DOHH2 (cell line): Measurements from ENCODE around the gene FADD.

ENCODE experiments used
- H3F3A ChIP-seq: fragments of 200-600 bp; sonication (generic), shearing (Covaris generic); 2 replicates; pipeline ENCODE4 v1.6.0; 2016; ENCODE audit warnings: antibody characterized with exemption, mild to moderate bottlenecking; ENCODE audit not compliant: control insufficient read depth, insufficient read depth
- H3K27ac ChIP-seq: fragments of 200-600 bp; sonication (generic); 2 replicates; pipeline ENCODE4 v1.5.1; 2014; ENCODE audit warnings: low read depth, mild to moderate bottlenecking, low read length, moderate library complexity
- H3K27me3 ChIP-seq: fragments of 200-600 bp; sonication (generic); 2 replicates; pipeline ENCODE4 v1.6.1; 2014; ENCODE audit warnings: mild to moderate bottlenecking, low read length, mixed read lengths; ENCODE audit not compliant: control insufficient read depth
- H3K36me3 ChIP-seq: fragments of 200-600 bp; sonication (generic); 2 replicates; pipeline ENCODE4 v1.6.1; 2014; ENCODE audit warnings: mild to moderate bottlenecking, low read length, moderate library complexity, mixed read lengths; ENCODE audit not compliant: control insufficient read depth
- H3K4me1 ChIP-seq: fragments of 200-600 bp; sonication (generic); 2 replicates; pipeline ENCODE4 v1.6.1; 2014; ENCODE audit warnings: mild to moderate bottlenecking, low read length, mixed read lengths; ENCODE audit not compliant: control insufficient read depth
- H3K4me2 ChIP-seq: fragments of 200-600 bp; sonication (generic); 2 replicates; pipeline ENCODE4 v1.6.0; 2014; ENCODE audit warnings: mild to moderate bottlenecking, low read length, moderate library complexity
- H3K4me3 ChIP-seq: fragments of 200-600 bp; sonication (generic); 2 replicates; pipeline ENCODE4 v1.5.1; 2014; ENCODE audit warnings: mild to moderate bottlenecking, low read length, mixed read lengths
- H3K79me2 ChIP-seq: fragments of 200-600 bp; sonication (generic); 2 replicates; pipeline ENCODE4 v1.6.1; 2014; ENCODE audit warnings: mild to moderate bottlenecking, low read length, mixed read lengths; ENCODE audit not compliant: control insufficient read depth
- H3K9me2 ChIP-seq: fragments of 200-600 bp; sonication (generic); replicated peaks from 2 replicates; pipeline ENCODE4 v1.6.1; 2014; ENCODE audit warnings: mild to moderate bottlenecking, low read length, mixed read lengths; ENCODE audit not compliant: control insufficient read depth
- H3K9me3 ChIP-seq: fragments of 200-600 bp; sonication (generic); 2 replicates; pipeline ENCODE4 v1.6.1; 2014; ENCODE audit warnings: antibody characterized with exemption, low read length, mixed read lengths; ENCODE audit not compliant: control insufficient read depth, insufficient read depth
- H4K20me1 ChIP-seq: fragments of 200-600 bp; sonication (generic); 2 replicates; pipeline ENCODE4 v1.6.0; 2014; ENCODE audit warnings: low read depth, mild to moderate bottlenecking, antibody characterized with exemption, low read length, moderate library complexity; ENCODE audit not compliant: control insufficient read depth, insufficient read depth
- CTCF ChIP-seq: fragments of 200-600 bp; sonication (generic); IDR thresholded peaks from one replicate; pipeline ENCODE4 v1.5.1; 2014; ENCODE audit warnings: antibody characterized with exemption, mild to moderate bottlenecking, low read depth, low read length; ENCODE audit not compliant: poor library complexity, severe bottlenecking
- EZH2phosphoT487 ChIP-seq: fragments of 200-600 bp; sonication (generic); IDR thresholded peaks from 2 replicates; pipeline ENCODE4 v1.6.1; 2017; ENCODE audit warnings: borderline replicate concordance, mild to moderate bottlenecking, antibody characterized with exemption, low read length, moderate library complexity, mixed read lengths

FADD gene

GRCh38 chr11:70167723-70168404 lies 35.2 kb upstream of the FADD start:
- Histone ChIP-seq H3K4me2 (no peak overlapping the region), H3F3A (no peaks in the 10 kb centered on the region), H3K9me3 (no peaks in the 10 kb centered on the region), H3K36me3 (no peaks in the 10 kb centered on the region), H3K9me2 (no peaks in the 10 kb centered on the region), H3K4me1 (no peaks in the 10 kb centered on the region), H3K27ac (no peak overlapping the region), H3K4me3 (no peak overlapping the region), H3K27me3 (no peaks in the 10 kb centered on the region), H3K79me2 (no peaks in the 10 kb centered on the region), H4K20me1 (no peaks in the 10 kb centered on the region)
- TF ChIP-seq CTCF (no peak), EZH2phosphoT487 (no peak)

GRCh38 chr11:70168405-70168754 lies 34.7 kb upstream of the FADD start:
- Histone ChIP-seq H3K4me1 (no peaks in the 10 kb centered on the region), H3K4me3 (no peak overlapping the region), H3K27me3 (no peaks in the 10 kb centered on the region), H3K9me2 (no peaks in the 10 kb centered on the region), H3K27ac (no peak overlapping the region), H3F3A (no peaks in the 10 kb centered on the region), H4K20me1 (no peaks in the 10 kb centered on the region), H3K79me2 (no peaks in the 10 kb centered on the region), H3K9me3 (no peaks in the 10 kb centered on the region), H3K36me3 (no peaks in the 10 kb centered on the region), H3K4me2 (no peak overlapping the region)
- no peak for TF ChIP-seq CTCF
- TF ChIP-seq EZH2phosphoT487, result no peak

GRCh38 chr11:70169127-70169526 lies 34.0 kb upstream of the FADD start:
- Histone ChIP-seq H3K9me2 (no peaks in the 10 kb centered on the region), H3K27ac (no peak overlapping the region), H4K20me1 (no peaks in the 10 kb centered on the region), H3K27me3 (no peaks in the 10 kb centered on the region), H3K9me3 (no peaks in the 10 kb centered on the region), H3K4me1 (no peaks in the 10 kb centered on the region), H3F3A (no peaks in the 10 kb centered on the region), H3K36me3 (no peaks in the 10 kb centered on the region), H3K79me2 (no peaks in the 10 kb centered on the region), H3K4me2 (no peak overlapping the region), H3K4me3 (no peak overlapping the region)
- TF ChIP-seq CTCF (no peak), EZH2phosphoT487 (no peak)

- Histone ChIP-seq H3K9me3 (no peaks in the 10 kb centered on the region), H3K4me2 (no peak overlapping the region), H3K79me2 (no peaks in the 10 kb centered on the region), H3K27ac (no peak overlapping the region), H3K4me3 (no peak overlapping the region), H3F3A (no peaks in the 10 kb centered on the region), H3K9me2 (no peaks in the 10 kb centered on the region), H3K36me3 (no peaks in the 10 kb centered on the region), H4K20me1 (no peaks in the 10 kb centered on the region), H3K27me3 (no peaks in the 10 kb centered on the region), H3K4me1 (no peaks in the 10 kb centered on the region)
- TF ChIP-seq CTCF (no peak), EZH2phosphoT487 (no peak)
Measured at GRCh38 chr11:70169632-70170031, 33.5 kb upstream of the FADD start.
